HepG2 (cell line): ENCODE data around the gene PDCD11. TPM values are rescaled to one million over a fixed set of nuclear protein-coding genes. Genes with fewer than 3 reads are reported as not detected.

Source experiments
- BCL6 ChIP-seq: IDR thresholded peaks from 2 replicates; pipeline ENCODE4 v1.6.1; 2016; ENCODE audit warnings: missing genetic modification reagents, missing compliant biosample characterization
- HNRNPUL1 ChIP-seq: fragments of 200-400 bp; formaldehyde crosslinking; IDR thresholded peaks from 2 replicates; pipeline ENCODE4 v1.6.1; 2017; ENCODE audit warnings: low read depth, mild to moderate bottlenecking, low read length, moderate library complexity
- KDM6A ChIP-seq: IDR thresholded peaks from 2 replicates; pipeline ENCODE4 v1.6.1; 2016; ENCODE audit warnings: low read depth
- KMT2B ChIP-seq: IDR thresholded peaks from 2 replicates; pipeline ENCODE4 v1.6.1; 2016; ENCODE audit warnings: missing genetic modification reagents, missing compliant biosample characterization
- PRDM10 ChIP-seq: sonication (generic); formaldehyde crosslinking; IDR thresholded peaks from 2 replicates; pipeline ENCODE4 v1.4.0; 2020; ENCODE audit warnings: low read depth, missing genetic modification reagents
- RBAK ChIP-seq: sonication (generic); formaldehyde crosslinking; IDR thresholded peaks from 2 replicates; pipeline ENCODE4 v1.5.1; 2020; ENCODE audit warnings: mild to moderate bottlenecking, missing genetic modification reagents
- SATB2 ChIP-seq: sonication (generic); formaldehyde crosslinking; IDR thresholded peaks from 2 replicates; pipeline ENCODE4 v1.5.0; 2020; ENCODE audit warnings: missing genetic modification reagents
- SNAPC2 ChIP-seq: sonication (generic); formaldehyde crosslinking; IDR thresholded peaks from 2 replicates; pipeline ENCODE4 v1.8.1; 2022; ENCODE audit warnings: mild to moderate bottlenecking, missing genetic modification reagents
- ZBTB1 ChIP-seq: sonication (generic); formaldehyde crosslinking; IDR thresholded peaks from 2 replicates; pipeline ENCODE4 v1.4.0; 2020; ENCODE audit warnings: missing genetic modification reagents, borderline replicate concordance
- ZNF12 ChIP-seq: sonication (generic); formaldehyde crosslinking; IDR thresholded peaks from 2 replicates; pipeline ENCODE4 v1.5.0; 2020; ENCODE audit warnings: missing genetic modification reagents
- ZNF446 ChIP-seq: sonication (generic); formaldehyde crosslinking; IDR thresholded peaks from 2 replicates; pipeline ENCODE4 v1.5.0; 2020; ENCODE audit warnings: mild to moderate bottlenecking, missing genetic modification reagents
- ZNF460 ChIP-seq: sonication (generic); formaldehyde crosslinking; IDR thresholded peaks from 2 replicates; pipeline ENCODE4 v1.5.1; 2020; ENCODE audit warnings: missing genetic modification reagents, mild to moderate bottlenecking, borderline replicate concordance
- ZNF567 ChIP-seq: sonication (generic); formaldehyde crosslinking; IDR thresholded peaks from 2 replicates; pipeline ENCODE4 v1.8.1; 2023; ENCODE audit warnings: mild to moderate bottlenecking, missing genetic modification reagents, borderline replicate concordance
- ZNF619 ChIP-seq: sonication (generic); formaldehyde crosslinking; IDR thresholded peaks from 2 replicates; pipeline ENCODE4 v1.4.0; 2020; ENCODE audit warnings: mild to moderate bottlenecking, missing genetic modification reagents
- ZNF644 ChIP-seq: IDR thresholded peaks from 2 replicates; pipeline ENCODE4 v1.6.1; 2016; ENCODE audit warnings: low read depth
- polyA plus RNA-seq, 8 experiments: library from polyadenylated mRNA; depleted of rRNA in 3 of 8; stranded (reverse) in 7 of 8; unstranded in 1 of 8; fragments of >200 nt; fragmentation: Illumina TruSeq in 4 of 8; extraction: Trizol in 4 of 8; gene quantifications; 2 replicates each; pipeline versions ENCODE4 v1.2.1 to v1.2.3, GENCODE V29; 2011 to 2016; ENCODE audit warnings: low read depth in 4 of 8, missing spikeins in 1 of 8, mixed read lengths in 1 of 8; ENCODE audit not compliant: insufficient read depth in 1 of 8
- total RNA-seq, 5 experiments: library from RNA; depleted of rRNA; stranded (reverse); fragments of >200 nt; fragmentation: Illumina TruSeq; extraction: Trizol; gene quantifications; 2 replicates each; pipeline ENCODE4 v1.2.3, GENCODE V29; 2016; ENCODE audit warnings: low read depth in 1 of 5
- TF ChIP-seq, protein P1 (sequence below): fragments of 450-650 bp; IDR thresholded peaks from 2 replicates; pipeline ENCODE4 v1.6.1; 2016
- TF ChIP-seq, protein P2 (sequence below): sonication (generic); formaldehyde crosslinking; IDR thresholded peaks from 2 replicates; pipeline ENCODE4 v1.4.0; 2020; ENCODE audit warnings: mild to moderate bottlenecking, missing genetic modification reagents
- TF ChIP-seq, protein P3 (sequence below): sonication (generic); formaldehyde crosslinking; IDR thresholded peaks from 2 replicates; pipeline ENCODE4 v1.8.1; 2022; ENCODE audit warnings: low read depth, mild to moderate bottlenecking, missing genetic modification reagents

PDCD11 gene
- total and polyA plus RNA-seq, 2 of the 13 experiments (the other 11 are each of a cell fraction or from before 2014, with no cell fraction given): 12.8 to 52.8 TPM

GRCh38 chr10:103396067-103396788, at the start of gene PDCD11, which contains the start of gene ATP5MK (continued):
- 0 out of 2 replicates have a peak, but pooled peaks have one; percentile 9 for TF ChIP-seq ZNF619
- TF ChIP-seq PRDM10 (CRISPR knock-in tag): 0 out of 2 replicates have a peak, but pooled peaks have one; percentile 28
- TF ChIP-seq, protein P1, sequence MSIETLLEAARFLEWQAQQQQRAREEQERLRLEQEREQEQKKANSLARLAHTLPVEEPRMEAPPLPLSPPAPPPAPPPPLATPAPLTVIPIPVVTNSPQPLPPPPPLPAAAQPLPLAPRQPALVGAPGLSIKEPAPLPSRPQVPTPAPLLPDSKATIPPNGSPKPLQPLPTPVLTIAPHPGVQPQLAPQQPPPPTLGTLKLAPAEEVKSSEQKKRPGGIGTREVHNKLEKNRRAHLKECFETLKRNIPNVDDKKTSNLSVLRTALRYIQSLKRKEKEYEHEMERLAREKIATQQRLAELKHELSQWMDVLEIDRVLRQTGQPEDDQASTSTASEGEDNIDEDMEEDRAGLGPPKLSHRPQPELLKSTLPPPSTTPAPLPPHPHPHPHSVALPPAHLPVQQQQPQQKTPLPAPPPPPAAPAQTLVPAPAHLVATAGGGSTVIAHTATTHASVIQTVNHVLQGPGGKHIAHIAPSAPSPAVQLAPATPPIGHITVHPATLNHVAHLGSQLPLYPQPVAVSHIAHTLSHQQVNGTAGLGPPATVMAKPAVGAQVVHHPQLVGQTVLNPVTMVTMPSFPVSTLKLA: peak; percentile 86
- peak; percentile 92 for TF ChIP-seq KMT2B (CRISPR knock-in tag)
- TF ChIP-seq ZBTB1 (CRISPR knock-in tag): no peak
- TF ChIP-seq, protein P2, sequence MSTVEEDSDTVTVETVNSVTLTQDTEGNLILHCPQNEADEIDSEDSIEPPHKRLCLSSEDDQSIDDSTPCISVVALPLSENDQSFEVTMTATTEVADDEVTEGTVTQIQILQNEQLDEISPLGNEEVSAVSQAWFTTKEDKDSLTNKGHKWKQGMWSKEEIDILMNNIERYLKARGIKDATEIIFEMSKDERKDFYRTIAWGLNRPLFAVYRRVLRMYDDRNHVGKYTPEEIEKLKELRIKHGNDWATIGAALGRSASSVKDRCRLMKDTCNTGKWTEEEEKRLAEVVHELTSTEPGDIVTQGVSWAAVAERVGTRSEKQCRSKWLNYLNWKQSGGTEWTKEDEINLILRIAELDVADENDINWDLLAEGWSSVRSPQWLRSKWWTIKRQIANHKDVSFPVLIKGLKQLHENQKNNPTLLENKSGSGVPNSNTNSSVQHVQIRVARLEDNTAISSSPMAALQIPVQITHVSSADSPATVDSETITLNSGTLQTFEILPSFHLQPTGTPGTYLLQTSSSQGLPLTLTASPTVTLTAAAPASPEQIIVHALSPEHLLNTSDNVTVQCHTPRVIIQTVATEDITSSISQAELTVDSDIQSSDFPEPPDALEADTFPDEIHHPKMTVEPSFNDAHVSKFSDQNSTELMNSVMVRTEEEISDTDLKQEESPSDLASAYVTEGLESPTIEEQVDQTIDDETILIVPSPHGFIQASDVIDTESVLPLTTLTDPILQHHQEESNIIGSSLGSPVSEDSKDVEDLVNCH (CRISPR knock-in tag): 0 out of 2 replicates have a peak, but pooled peaks have one; percentile 41
- no peak for TF ChIP-seq ZNF460 (CRISPR knock-in tag)
- peak; percentile 78; the same call in 1 of the 2 replicates for TF ChIP-seq SNAPC2 (CRISPR knock-in tag)
- no peak for TF ChIP-seq ZNF644 (CRISPR knock-in tag)
- no peak for TF ChIP-seq HNRNPUL1
- peak; percentile 82 for TF ChIP-seq SATB2 (CRISPR knock-in tag)
- TF ChIP-seq, protein P3, sequence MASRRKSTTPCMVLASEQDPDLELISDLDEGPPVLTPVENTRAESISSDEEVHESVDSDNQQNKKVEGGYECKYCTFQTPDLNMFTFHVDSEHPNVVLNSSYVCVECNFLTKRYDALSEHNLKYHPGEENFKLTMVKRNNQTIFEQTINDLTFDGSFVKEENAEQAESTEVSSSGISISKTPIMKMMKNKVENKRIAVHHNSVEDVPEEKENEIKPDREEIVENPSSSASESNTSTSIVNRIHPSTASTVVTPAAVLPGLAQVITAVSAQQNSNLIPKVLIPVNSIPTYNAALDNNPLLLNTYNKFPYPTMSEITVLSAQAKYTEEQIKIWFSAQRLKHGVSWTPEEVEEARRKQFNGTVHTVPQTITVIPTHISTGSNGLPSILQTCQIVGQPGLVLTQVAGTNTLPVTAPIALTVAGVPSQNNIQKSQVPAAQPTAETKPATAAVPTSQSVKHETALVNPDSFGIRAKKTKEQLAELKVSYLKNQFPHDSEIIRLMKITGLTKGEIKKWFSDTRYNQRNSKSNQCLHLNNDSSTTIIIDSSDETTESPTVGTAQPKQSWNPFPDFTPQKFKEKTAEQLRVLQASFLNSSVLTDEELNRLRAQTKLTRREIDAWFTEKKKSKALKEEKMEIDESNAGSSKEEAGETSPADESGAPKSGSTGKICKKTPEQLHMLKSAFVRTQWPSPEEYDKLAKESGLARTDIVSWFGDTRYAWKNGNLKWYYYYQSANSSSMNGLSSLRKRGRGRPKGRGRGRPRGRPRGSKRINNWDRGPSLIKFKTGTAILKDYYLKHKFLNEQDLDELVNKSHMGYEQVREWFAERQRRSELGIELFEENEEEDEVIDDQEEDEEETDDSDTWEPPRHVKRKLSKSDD: no peak
- peak; percentile 61; the same call in 1 of the 2 replicates for TF ChIP-seq ZNF446 (CRISPR knock-in tag)
- no peak for TF ChIP-seq ZNF567 (CRISPR knock-in tag)
- no peak for TF ChIP-seq ZNF12
- TF ChIP-seq KDM6A (CRISPR knock-in tag): no peak
- no peak for TF ChIP-seq RBAK (CRISPR knock-in tag)
- TF ChIP-seq BCL6: no peak
